HUES6 (cell line): ENCODE results near the gene LUC7L3.

ENCODE experiments used
- H3K27ac ChIP-seq: 2 replicates; pipeline ENCODE4 v1.7.0; 2013; ENCODE audit warnings: low read depth, mild to moderate bottlenecking, low read length, inconsistent platforms
- H3K27me3 ChIP-seq: 2 replicates; pipeline ENCODE4 v1.6.1; 2013; ENCODE audit warnings: low read length; ENCODE audit not compliant: control insufficient read depth, insufficient read depth
- H3K36me3 ChIP-seq: 2 replicates; pipeline ENCODE4 v1.6.1; 2013; ENCODE audit warnings: low read length; ENCODE audit not compliant: control insufficient read depth, insufficient read depth
- H3K4me1 ChIP-seq: 2 replicates; pipeline ENCODE4 v1.6.1; 2013; ENCODE audit warnings: low read length; ENCODE audit not compliant: control insufficient read depth, insufficient read depth
- H3K4me3 ChIP-seq: 2 replicates; pipeline ENCODE4 v1.5.1; 2013; ENCODE audit warnings: low read depth, low read length
- H3K9ac ChIP-seq: one replicate; pipeline ENCODE4 v1.6.1; 2013; ENCODE audit warnings: mild to moderate bottlenecking, low read length
- H3K9me3 ChIP-seq: 2 replicates; pipeline ENCODE4 v1.6.1; 2013; ENCODE audit warnings: low read depth, low read length; ENCODE audit not compliant: control insufficient read depth, insufficient read depth

Gene LUC7L3

GRCh38 chr17:50765454-50766221 is 46.2 kb downstream of the LUC7L3 start:
- Histone ChIP-seq H3K9ac (no peak overlapping the region), H3K36me3 (no peaks in the 10 kb centered on the region), H3K4me1 (peaks cover 19% of the 10 kb centered on the region), H3K9me3 (no peaks in the 10 kb centered on the region), H3K4me3 (no peak overlapping the region), H3K27ac (no peak overlapping the region), H3K27me3 (no peaks in the 10 kb centered on the region)

GRCh38 chr17:50766222-50767023 is 47.0 kb downstream of the LUC7L3 start:
- no peak overlapping the region for H3K9ac ChIP-seq
- no peak overlapping the region for H3K27ac ChIP-seq
- H3K4me3 ChIP-seq = no peak overlapping the region
- H3K9me3 ChIP-seq = no peaks in the 10 kb centered on the region
- no peaks in the 10 kb centered on the region for H3K36me3 ChIP-seq
- peaks cover 19% of the 10 kb centered on the region for H3K4me1 ChIP-seq
- H3K27me3 ChIP-seq = no peaks in the 10 kb centered on the region

GRCh38 chr17:50767030-50767429 is 47.6 kb downstream of the LUC7L3 start:
- Histone ChIP-seq H3K4me1 (peaks cover 22% of the 10 kb centered on the region), H3K27ac (no peak overlapping the region), H3K9ac (no peak overlapping the region), H3K4me3 (no peak overlapping the region), H3K36me3 (no peaks in the 10 kb centered on the region), H3K9me3 (no peaks in the 10 kb centered on the region), H3K27me3 (no peaks in the 10 kb centered on the region)

GRCh38 chr17:50767446-50767845 is 48.0 kb downstream of the LUC7L3 start, which contains the start of gene ANKRD40CL:
Gene ANKRD40CL (minus strand): TSS chr17:50767518. CDS start chr17:50766913, 605 bp downstream.
- no peak within 1 kb of the TSS for H3K9ac ChIP-seq
- H3K9me3 ChIP-seq = no peaks in the 10 kb centered on the region
- no peak within 1 kb of the TSS for H3K4me3 ChIP-seq
- H3K4me1 ChIP-seq = peaks cover 24% of the 10 kb centered on the region
- H3K27ac ChIP-seq = no peak within 1 kb of the TSS
- no peaks in the 10 kb centered on the region for H3K36me3 ChIP-seq
- no peaks in the 10 kb centered on the region for H3K27me3 ChIP-seq

GRCh38 chr17:50768346-50768761 is 49.0 kb downstream of the LUC7L3 start:
- no peak overlapping the region for H3K27ac ChIP-seq
- no peaks in the 10 kb centered on the region for H3K36me3 ChIP-seq
- H3K9ac ChIP-seq = no peak overlapping the region
- H3K4me3 ChIP-seq = no peak overlapping the region
- H3K27me3 ChIP-seq = no peaks in the 10 kb centered on the region
- H3K9me3 ChIP-seq = no peaks in the 10 kb centered on the region
- peaks cover 19% of the 10 kb centered on the region for H3K4me1 ChIP-seq

- peaks cover 6% of the 10 kb centered on the region; the same call in 1 of the 2 replicates for H3K4me1 ChIP-seq
- no peak overlapping the region for H3K27ac ChIP-seq
- no peaks in the 10 kb centered on the region for H3K9me3 ChIP-seq
- H3K9ac ChIP-seq = no peak overlapping the region
- H3K4me3 ChIP-seq = no peak overlapping the region
- H3K36me3 ChIP-seq = no peaks in the 10 kb centered on the region
- H3K27me3 ChIP-seq = no peaks in the 10 kb centered on the region
Observed at GRCh38 chr17:50769884-50770283, 50.5 kb downstream of the LUC7L3 start.

- H3K4me3 ChIP-seq = no peak overlapping the region
- peaks cover 6% of the 10 kb centered on the region; the same call in 1 of the 2 replicates for H3K4me1 ChIP-seq
- no peaks in the 10 kb centered on the region for H3K27me3 ChIP-seq
- H3K9ac ChIP-seq = no peak overlapping the region
- no peaks in the 10 kb centered on the region for H3K36me3 ChIP-seq
- no peaks in the 10 kb centered on the region for H3K9me3 ChIP-seq
- H3K27ac ChIP-seq = no peak overlapping the region
Observed at GRCh38 chr17:50770346-50770745, 50.9 kb downstream of the LUC7L3 start.

- Histone ChIP-seq H3K4me3 (no peak overlapping the region), H3K36me3 (no peaks in the 10 kb centered on the region), H3K4me1 (0 out of 2 replicates have a peak, but pooled peaks cover 4% of the 10 kb centered on the region), H3K9ac (no peak overlapping the region), H3K9me3 (no peaks in the 10 kb centered on the region), H3K27me3 (no peaks in the 10 kb centered on the region), H3K27ac (no peak overlapping the region)
Observed at GRCh38 chr17:50771991-50772785, 52.8 kb downstream of the LUC7L3 start.

- H3K9ac ChIP-seq = no peak overlapping the region
- 0 out of 2 replicates have a peak, but pooled peaks cover 4% of the 10 kb centered on the region for H3K4me1 ChIP-seq
- no peak overlapping the region for H3K4me3 ChIP-seq
- no peaks in the 10 kb centered on the region for H3K36me3 ChIP-seq
- H3K27ac ChIP-seq = no peak overlapping the region
- H3K9me3 ChIP-seq = no peaks in the 10 kb centered on the region
- no peaks in the 10 kb centered on the region for H3K27me3 ChIP-seq
Observed at GRCh38 chr17:50774225-50774803, 54.9 kb downstream of the LUC7L3 start.

- 0 out of 2 replicates have a peak, but pooled peaks cover 4% of the 10 kb centered on the region for H3K4me1 ChIP-seq
- H3K9ac ChIP-seq = no peak overlapping the region
- no peaks in the 10 kb centered on the region for H3K36me3 ChIP-seq
- no peak overlapping the region for H3K4me3 ChIP-seq
- no peaks in the 10 kb centered on the region for H3K27me3 ChIP-seq
- no peak overlapping the region for H3K27ac ChIP-seq
- H3K9me3 ChIP-seq = no peaks in the 10 kb centered on the region
Observed at GRCh38 chr17:50775926-50776325, 56.5 kb downstream of the LUC7L3 start.
